AG09309 (cell line): ENCODE measurements around the gene GDPD4.

Source experiments
- DNase-seq: peaks from one replicate; pipeline ENCODE4 v3.0.0-alpha.2; 2010; ENCODE audit warnings: low read depth
- H3K4me3 ChIP-seq: 2 replicates; pipeline ENCODE4 v1.5.1; 2011; ENCODE audit warnings: mild to moderate bottlenecking, low read depth, low read length, moderate library complexity; ENCODE audit not compliant: control insufficient read depth
- CTCF ChIP-seq: IDR thresholded peaks from 2 replicates; pipeline ENCODE4 v1.5.1; 2011; ENCODE audit warnings: mild to moderate bottlenecking, low read depth, low read length, inconsistent platforms; ENCODE audit not compliant: insufficient read depth, control insufficient read depth; ENCODE audit errors: missing control alignments

The GDPD4 gene

GRCh38 chr11:77316733-77317342, 15.4 kb upstream of the GDPD4 start:
- DNase-seq, result no peak
- no peak for TF ChIP-seq CTCF
- no peak overlapping the region for H3K4me3 ChIP-seq

DNA sequence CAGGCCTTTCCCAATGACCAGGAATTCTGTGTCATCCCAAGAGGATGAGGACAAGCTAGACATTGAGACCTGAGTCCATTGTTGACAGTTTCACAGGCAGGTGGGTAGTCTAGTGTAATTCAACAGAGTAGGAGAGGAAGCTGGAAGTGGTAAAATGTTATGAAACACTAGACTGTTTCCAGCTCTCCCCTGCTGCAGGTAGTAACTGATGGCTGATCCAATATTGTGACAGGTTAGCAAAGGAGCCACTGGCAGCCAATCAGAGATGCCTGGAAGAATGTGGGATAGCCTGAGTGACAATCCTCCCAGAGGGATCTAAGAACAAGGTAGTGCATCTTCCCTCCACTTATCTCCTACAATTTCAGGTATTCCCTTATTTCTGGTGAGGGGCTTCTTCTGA, 10.6 kb upstream of the GDPD4 start:
- no peak overlapping the region for H3K4me3 ChIP-seq
- no peak for TF ChIP-seq CTCF
- DNase-seq, result no peak

DNA sequence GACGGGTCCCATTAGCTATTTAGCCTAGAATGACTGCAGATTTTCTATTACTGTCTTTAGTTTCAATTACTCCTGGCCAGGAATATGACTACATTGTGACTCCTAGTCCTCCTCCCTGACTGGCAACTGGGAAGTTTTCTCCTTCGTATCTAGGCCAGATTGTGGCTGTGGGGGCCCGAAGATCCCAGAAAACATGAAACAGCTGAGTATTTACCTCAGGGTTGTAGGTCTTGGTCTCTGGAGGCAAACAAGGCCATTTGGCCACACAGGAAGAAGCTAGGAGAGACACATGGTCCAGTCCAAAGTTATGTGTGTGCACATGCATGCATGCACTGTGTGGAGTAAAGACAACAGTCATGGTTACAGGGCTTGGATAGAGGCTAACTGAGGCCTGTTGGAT, 10.2 kb upstream of the GDPD4 start:
- no peak for DNase-seq
- TF ChIP-seq CTCF, result no peak
- H3K4me3 ChIP-seq, result no peak overlapping the region

- no peak overlapping the region for H3K4me3 ChIP-seq
- no peak for TF ChIP-seq CTCF
- no peak for DNase-seq
Observed at GRCh38 chr11:77310721-77311120, 9.2 kb upstream of the GDPD4 start.

GRCh38 chr11:77309401-77310085, 8.1 kb upstream of the GDPD4 start:
- no peak for TF ChIP-seq CTCF
- DNase-seq, result no peak
- no peak overlapping the region for H3K4me3 ChIP-seq

- DNase-seq, result no peak
- H3K4me3 ChIP-seq, result no peak overlapping the region
Observed at GRCh38 chr11:77308838-77309237, 7.4 kb upstream of the GDPD4 start.

More at GRCh38 chr11:77308838-77309237, 7.4 kb upstream of the GDPD4 start:
- TF ChIP-seq CTCF, result no peak
